Ovary (tissue), 9 donors: ENCODE measurements around the gene ZNF277. TPM values are rescaled to one million over a fixed set of nuclear protein-coding genes. Genes with fewer than 3 reads are reported as not detected.
"Not testable (repeated sequence)": the region's sequence is repeated elsewhere in the genome, so short reads cannot be mapped to it uniquely, and the experiment has no call there.

Source experiments
- DNase-seq, 5 donors: peaks; one replicate each; pipeline ENCODE4 v3.0.0-alpha.2; 2019 to 2020
- H3K27ac ChIP-seq, 2 donors: fragments of 200-600 bp; one replicate each; pipeline versions ENCODE4 v1.5.1 to v1.8.0; 2019 to 2022
- H3K27me3 ChIP-seq: fragments of 200-600 bp; one replicate; pipeline ENCODE4 v1.8.0; 2022
- H3K36me3 ChIP-seq: fragments of 200-600 bp; sonication (generic); one replicate; pipeline ENCODE4 v1.5.1; 2019
- H3K4me1 ChIP-seq: one replicate; pipeline ENCODE4 v1.8.1; 2013; ENCODE audit warnings: mild to moderate bottlenecking, moderate library complexity; ENCODE audit not compliant: insufficient read depth
- H3K4me3 ChIP-seq: fragments of 200-600 bp; sonication (generic); one replicate; pipeline ENCODE4 v1.5.1; 2017
- H3K9me3 ChIP-seq, 2 donors: fragments of 200-600 bp in 1 of 2; sonication (generic) in 1 of 2; one replicate each; pipeline versions ENCODE4 v1.5.1 to v1.8.1; 2013 to 2019; ENCODE audit warnings: mild to moderate bottlenecking in 1 of 2, moderate library complexity in 1 of 2
- EP300 ChIP-seq: sonication (generic); formaldehyde crosslinking; IDR thresholded peaks from one replicate; pipeline ENCODE4 v1.6.1; 2017; ENCODE audit warnings: antibody characterized with exemption
- POLR2A ChIP-seq: fragments of 450-650 bp; IDR thresholded peaks from one replicate; pipeline ENCODE4 v1.6.1; 2017; ENCODE audit warnings: antibody characterized with exemption, mild to moderate bottlenecking, moderate library complexity
- WGBS, 3 donors: extraction: QIAGEN DNeasy Blood & Tissue Kit in 1 of 3; methylation state at CpG; one replicate each; pipeline versions ENCODE4 v1.1.5 to v1.1.7; 2013 to 2017; 5-methylcytosine and 5-hydroxymethylcytosine counted together
- intact Hi-C, 4 donors: fragments of 100-400 bp; cut with DNase I; formaldehyde crosslinking; loops; one replicate each; pipeline versions ENCODE4 v1.11.0 to v1.15.1; 2022 to 2023
- polyA plus RNA-seq, 2 donors: library from polyadenylated mRNA; stranded (reverse); fragments of 200-250 nt in 1 of 2; fragments of 350-450 nt in 1 of 2; fragmentation: Illumina TruSeq in 1 of 2; extraction: RNeasy Lipid Tissue Mini Kit (QIAGEN cat#74804) in 1 of 2; gene quantifications; one replicate each; pipeline ENCODE4 v1.2.3, GENCODE V29; 2013 to 2014
- total RNA-seq, 7 donors: library from RNA; depleted of rRNA in 2 of 7; stranded (reverse); fragments of >200 nt in 2 of 7; fragmentation: NEBNext Ultra II Directional in 3 of 7; extraction: Animal tissue kit (Norgen Biotek cat#: 25700) in 3 of 7; gene quantifications; one replicate each; pipeline versions ENCODE4 v1.1.0 to v1.2.4, GENCODE V29; 2016 to 2023
- TF ChIP-seq, protein P1 (sequence below), 3 donors: fragments of 450-650 bp in 2 of 3; fragments of 200-600 bp in 1 of 3; IDR thresholded peaks; one replicate each; pipeline versions ENCODE4 v1.5.1 to v1.8.0; 2016 to 2022; ENCODE audit warnings: antibody characterized with exemption in 3 of 3, mild to moderate bottlenecking in 1 of 3
- donor health status: DM: no; HTN: no; CAD: no; lungs with moderate emphysema.
- donor health status: DM: no; HTN: no; CAD: no.
- donor health status: Bipolar disorder and iron deficiency.
- donor health status: DM: yes; HTN: yes; CAD: no.
- donor health status: DM: no; HTN: no; CAD: no.
- donor health status: DM: yes; HTN: yes; CAD: no.

Gene ZNF277
- total and polyA plus RNA-seq, 9 donors: 16.4 to 27.3 (median 21.2) TPM

DNA sequence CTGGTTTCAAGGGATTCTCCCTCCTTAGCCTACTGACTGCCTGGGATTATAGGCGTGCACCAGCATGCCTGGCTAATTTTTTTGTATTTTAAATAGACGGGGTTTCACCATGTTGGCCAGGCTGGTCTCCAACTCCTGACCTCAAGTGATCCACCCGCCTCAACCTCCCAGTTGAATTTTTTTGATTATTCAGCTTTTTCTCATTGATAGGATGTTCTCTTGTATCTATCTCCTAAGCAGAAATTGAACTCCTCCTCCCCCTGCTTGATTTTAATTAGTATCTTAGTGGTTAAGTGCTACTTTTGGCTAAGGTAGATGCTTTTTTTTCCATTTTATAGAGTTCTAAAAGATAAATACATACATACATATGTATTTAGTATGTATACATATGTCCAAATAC lies 101.0 kb downstream of the ZNF277 start:
- intact Hi-C loops: no loop called here
- Histone ChIP-seq H3K27ac (no peak overlapping the region), H3K9me3 (no peaks in the 10 kb centered on the region), H3K4me3 (no peak overlapping the region), H3K4me1 (no peaks in the 10 kb centered on the region), H3K36me3 (no peaks in the 10 kb centered on the region), H3K27me3 (no peaks in the 10 kb centered on the region)
- no peak for DNase-seq
- WGBS, 3 donors: 93 to 99% (median 95%) methylated on average over 3 of the region's 3 CpGs
- TF ChIP-seq EP300: no peak
- TF ChIP-seq, protein P1, sequence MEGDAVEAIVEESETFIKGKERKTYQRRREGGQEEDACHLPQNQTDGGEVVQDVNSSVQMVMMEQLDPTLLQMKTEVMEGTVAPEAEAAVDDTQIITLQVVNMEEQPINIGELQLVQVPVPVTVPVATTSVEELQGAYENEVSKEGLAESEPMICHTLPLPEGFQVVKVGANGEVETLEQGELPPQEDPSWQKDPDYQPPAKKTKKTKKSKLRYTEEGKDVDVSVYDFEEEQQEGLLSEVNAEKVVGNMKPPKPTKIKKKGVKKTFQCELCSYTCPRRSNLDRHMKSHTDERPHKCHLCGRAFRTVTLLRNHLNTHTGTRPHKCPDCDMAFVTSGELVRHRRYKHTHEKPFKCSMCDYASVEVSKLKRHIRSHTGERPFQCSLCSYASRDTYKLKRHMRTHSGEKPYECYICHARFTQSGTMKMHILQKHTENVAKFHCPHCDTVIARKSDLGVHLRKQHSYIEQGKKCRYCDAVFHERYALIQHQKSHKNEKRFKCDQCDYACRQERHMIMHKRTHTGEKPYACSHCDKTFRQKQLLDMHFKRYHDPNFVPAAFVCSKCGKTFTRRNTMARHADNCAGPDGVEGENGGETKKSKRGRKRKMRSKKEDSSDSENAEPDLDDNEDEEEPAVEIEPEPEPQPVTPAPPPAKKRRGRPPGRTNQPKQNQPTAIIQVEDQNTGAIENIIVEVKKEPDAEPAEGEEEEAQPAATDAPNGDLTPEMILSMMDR (IDR thresholded peaks at IDR 0.05): no peak
- TF ChIP-seq POLR2A: no peak

DNA sequence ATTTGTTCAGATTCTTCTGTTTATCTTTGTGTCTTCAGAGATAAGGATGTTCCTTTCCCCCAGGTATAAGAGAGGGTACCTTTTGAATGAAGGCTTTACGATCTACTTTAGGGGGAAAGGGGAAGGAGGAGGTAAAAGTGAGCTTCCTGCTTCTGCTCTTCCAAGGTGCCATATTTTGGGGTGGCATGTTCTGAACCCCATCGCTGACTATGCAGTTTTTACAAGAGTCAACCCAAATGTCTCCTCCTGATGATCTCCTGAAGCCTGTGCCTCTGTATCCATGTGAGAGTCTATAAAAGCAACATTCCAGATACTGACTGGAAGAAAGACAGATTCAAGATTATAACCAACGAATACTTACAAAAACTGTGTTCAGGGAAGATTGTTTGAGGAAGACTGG lies 102.5 kb downstream of the ZNF277 start:
- Histone ChIP-seq H3K4me3 (no peak overlapping the region), H3K9me3 (no peaks in the 10 kb centered on the region), H3K27me3 (no peaks in the 10 kb centered on the region), H3K27ac (no peak overlapping the region), H3K4me1 (no peaks in the 10 kb centered on the region), H3K36me3 (no peaks in the 10 kb centered on the region)
- TF ChIP-seq, protein P1 (IDR thresholded peaks at IDR 0.05): no peak
- TF ChIP-seq EP300: no peak
- no peak for TF ChIP-seq POLR2A
- DNase-seq: no peak
- intact Hi-C loops: no loop called here
- WGBS, 3 donors: 96 to 98% (median 98%) methylated on average over 3 of the region's 3 CpGs

DNA sequence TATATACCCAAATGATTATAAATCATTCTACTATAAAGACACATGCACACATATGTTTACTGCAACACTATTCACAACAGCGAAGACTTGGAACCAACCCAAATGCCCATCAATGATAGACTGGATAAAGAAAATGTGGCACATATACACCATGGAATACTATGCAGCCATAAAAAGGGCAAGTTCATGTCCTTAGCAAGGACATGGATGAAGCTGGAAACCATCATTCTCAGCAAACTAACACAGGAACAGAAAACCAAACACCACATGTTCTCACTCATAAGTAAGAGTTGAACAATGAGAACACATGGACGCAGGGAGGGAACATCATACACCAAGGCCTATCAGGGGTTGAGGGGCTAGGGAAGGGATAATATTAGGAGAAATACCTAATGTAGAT lies 110.3 kb downstream of the ZNF277 start:
- intact Hi-C loops: not testable (repeated sequence)

DNA sequence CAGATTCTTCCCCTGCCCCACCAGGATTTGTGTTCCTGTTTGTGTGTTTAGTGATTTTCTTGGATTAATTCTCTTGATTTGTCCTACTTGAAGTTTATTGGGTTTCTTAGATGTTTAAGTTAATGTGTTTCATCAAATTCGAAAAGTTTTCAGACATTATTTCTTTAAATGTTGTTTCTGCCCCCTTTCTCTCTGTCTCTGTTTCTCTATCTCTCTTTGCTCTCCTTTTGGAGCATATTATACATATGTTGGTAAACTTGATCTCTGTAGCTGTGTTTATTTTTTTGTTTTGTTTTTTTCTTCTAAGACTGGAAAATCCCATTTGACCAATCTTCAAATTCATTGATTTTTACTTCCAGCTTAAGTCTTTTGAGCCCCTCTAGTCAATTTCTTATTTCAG lies 115.6 kb downstream of the ZNF277 start:
- no peaks in the 10 kb centered on the region for H3K27me3 ChIP-seq
- no peak overlapping the region for H3K4me3 ChIP-seq
- H3K36me3 ChIP-seq: no peaks in the 10 kb centered on the region
- 91 to 100% (median 97%) methylated on average over 1 of the region's 1 CpG for WGBS, 3 donors
- intact Hi-C loops: no loop called here
- H3K4me1 ChIP-seq: no peaks in the 10 kb centered on the region
- H3K9me3 ChIP-seq: no peaks in the 10 kb centered on the region
- TF ChIP-seq EP300: no peak
- TF ChIP-seq, protein P1 (IDR thresholded peaks at IDR 0.05): no peak
- no peak overlapping the region for H3K27ac ChIP-seq
- DNase-seq: no peak

More for the DNA sequence above, 110.3 kb downstream of the ZNF277 start:
- H3K4me1 ChIP-seq, H3K9me3 ChIP-seq, DNase-seq, H3K36me3 ChIP-seq, H3K27ac ChIP-seq, H3K27me3 ChIP-seq, H3K4me3 ChIP-seq: not testable (repeated sequence)
- 96 to 97% (median 97%) methylated on average over 2 of the region's 2 CpGs for WGBS, 3 donors

DNA sequence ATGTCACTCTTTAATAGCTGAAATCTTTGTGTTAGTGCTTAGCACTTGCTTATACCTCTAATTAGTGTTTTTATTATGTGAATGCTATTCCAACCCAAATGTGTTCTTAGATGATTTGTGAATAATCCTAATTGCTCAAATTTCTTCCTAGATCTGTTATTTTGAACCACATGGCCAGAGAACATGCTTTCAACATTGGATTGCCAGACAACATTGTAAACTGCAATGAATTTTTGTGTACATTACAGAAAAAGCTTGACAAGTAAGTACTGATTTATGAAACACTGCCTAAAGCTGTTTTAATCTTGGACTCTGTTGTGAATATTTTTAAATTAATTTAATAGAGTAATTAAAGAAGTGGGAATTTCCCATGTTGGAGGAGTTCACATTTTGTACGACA lies 121.1 kb downstream of the ZNF277 start:
- Histone ChIP-seq H3K27ac (no peak overlapping the region), H3K27me3 (no peaks in the 10 kb centered on the region), H3K4me1 (no peaks in the 10 kb centered on the region), H3K4me3 (no peak overlapping the region), H3K9me3 (no peaks in the 10 kb centered on the region), H3K36me3 (no peaks in the 10 kb centered on the region)
- no peak for DNase-seq
- 93 to 98% (median 97%) methylated on average over 1 of the region's 1 CpG for WGBS, 3 donors
- intact Hi-C loops: no loop called here
- TF ChIP-seq, protein P1 (IDR thresholded peaks at IDR 0.05): no peak
- no peak for TF ChIP-seq POLR2A
- TF ChIP-seq EP300: no peak
